ENCODE measurements around the gene ACAP1. TPM values are rescaled to one million over a fixed set of nuclear protein-coding genes. Genes with fewer than 3 reads are reported as not detected.
A peak's percentile ranks its signal among the peaks of the same experiment; 100 is the strongest.

Gene ACAP1
- total and polyA plus RNA-seq, 9 of the 15 experiments (the other 6 are each of a cell fraction or from before 2014, with no cell fraction given): 0.15 to 8.5 (median 2.4) TPM

GRCh38 chr17:7314719-7315569, 21.4 kb upstream of the ACAP1 start, which contains the start of gene GPS2 (continued):
- TF ChIP-seq KLF6 (CRISPR knock-in tag; IDR thresholded peaks at IDR 0.05; ENCODE audit: borderline replicate concordance): no peak
- TF ChIP-seq CEBPG (CRISPR knock-in tag; IDR thresholded peaks at IDR 0.05): no peak
- TF ChIP-seq CEBPG (tag; conservative IDR thresholded peaks at IDR 0.05 in 1 of 2, IDR thresholded peaks at IDR 0.05 in 1 of 2): no peak
- peak; percentile 15 to 87 (median 59); a peak in 5 of 6 replicates for TF ChIP-seq ZBTB11 (CRISPR knock-in tag; IDR thresholded peaks at IDR 0.05)
- no peak for TF ChIP-seq GTF2A2 (tag; IDR thresholded peaks at IDR 0.05)
- no peak for TF ChIP-seq NR1H2 (CRISPR knock-in tag; IDR thresholded peaks at IDR 0.05)
- TF ChIP-seq SAFB2 (IDR thresholded peaks at IDR 0.05; ENCODE audit: borderline replicate concordance, low read depth, low read length, severe bottlenecking): no peak
- peak; percentile 21; the same call in 1 of the 2 replicates for TF ChIP-seq NFIC (IDR thresholded peaks at IDR 0.05)
- no peak for TF ChIP-seq SMARCE1 (IDR thresholded peaks at IDR 0.05)
- no peak for TF ChIP-seq DNMT1 (IDR thresholded peaks at IDR 0.05)
- TF ChIP-seq GATAD2A (IDR thresholded peaks at IDR 0.05): no peak
- no peak for TF ChIP-seq RCOR1 (IDR thresholded peaks at IDR 0.05; ENCODE audit: borderline replicate concordance in 1 of 2, low read depth in 2 of 2, low read length in 2 of 2)
- TF ChIP-seq BMI1 (IDR thresholded peaks at IDR 0.05; ENCODE audit: low read length): no peak
- TF ChIP-seq ZNF184 (CRISPR knock-in tag; IDR thresholded peaks at IDR 0.05): no peak
- TF ChIP-seq ZHX1 (conservative IDR thresholded peaks at IDR 0.05; ENCODE audit: low read length): no peak
- TF ChIP-seq ZEB2 (IDR thresholded peaks at IDR 0.05): no peak
- no peak for TF ChIP-seq CBFB (CRISPR knock-in tag; IDR thresholded peaks at IDR 0.05)
- TF ChIP-seq NR3C1 (CRISPR knock-in tag; IDR thresholded peaks at IDR 0.05): no peak
- no peak for TF ChIP-seq ZNF274 (IDR thresholded peaks at IDR 0.05; ENCODE audit: borderline replicate concordance, low read depth, low read length)
- TF ChIP-seq FOXP1 (CRISPR knock-in tag; IDR thresholded peaks at IDR 0.05): no peak; the same call in 1 of the 2 replicates
- no peak for TF ChIP-seq HDAC3 (IDR thresholded peaks at IDR 0.05; ENCODE audit: borderline replicate concordance, partially characterized antibody)

Measured in K562 (cell line).